HepG2 (cell line): Measurements from ENCODE around the gene NAIF1. TPM values are rescaled to one million over a fixed set of nuclear protein-coding genes. Genes with fewer than 3 reads are reported as not detected.
A peak's percentile ranks its signal among the peaks of the same experiment; 100 is the strongest.

Experiments
- ELF3 ChIP-seq: IDR thresholded peaks from 2 replicates; pipeline ENCODE4 v1.6.1; 2016; ENCODE audit warnings: missing genetic modification reagents, missing compliant biosample characterization
- GATA4 ChIP-seq: sonication (generic); IDR thresholded peaks from 2 replicates; pipeline ENCODE4 v1.6.1; 2016; ENCODE audit warnings: antibody characterized with exemption, low read depth, borderline replicate concordance
- HDAC6 ChIP-seq: fragments of 200-600 bp; sonication (generic); IDR thresholded peaks from 2 replicates; pipeline ENCODE4 v1.7.0; 2017; ENCODE audit warnings: mild to moderate bottlenecking, antibody characterized with exemption, low read length, low read depth
- HMG20B ChIP-seq: conservative IDR thresholded peaks from 2 replicates; pipeline ENCODE4 v1.6.1; 2016; ENCODE audit warnings: missing genetic modification reagents, missing compliant biosample characterization
- HMGA1 ChIP-seq: sonication (generic); formaldehyde crosslinking; conservative IDR thresholded peaks from 2 replicates; pipeline ENCODE4 v1.4.0; 2020; ENCODE audit warnings: missing genetic modification reagents
- ISL2 ChIP-seq: sonication (generic); formaldehyde crosslinking; IDR thresholded peaks from 2 replicates; pipeline ENCODE4 v1.5.0; 2020; ENCODE audit warnings: missing genetic modification reagents
- KLF12 ChIP-seq: sonication (generic); formaldehyde crosslinking; IDR thresholded peaks from 2 replicates; pipeline ENCODE4 v1.4.0; 2020; ENCODE audit warnings: missing genetic modification reagents, borderline replicate concordance
- RFX3 ChIP-seq: IDR thresholded peaks from 2 replicates; pipeline ENCODE4 v1.6.1; 2016; ENCODE audit warnings: missing biosample characterization, missing genetic modification reagents
- SP140L ChIP-seq: sonication (generic); formaldehyde crosslinking; IDR thresholded peaks from 2 replicates; pipeline ENCODE4 v1.4.0; 2020; ENCODE audit warnings: missing genetic modification reagents, borderline replicate concordance
- ZBTB7B ChIP-seq: sonication (generic); formaldehyde crosslinking; IDR thresholded peaks from 2 replicates; pipeline ENCODE4 v1.4.0; 2020; ENCODE audit warnings: missing genetic modification reagents
- ZFP82 ChIP-seq: sonication (generic); formaldehyde crosslinking; IDR thresholded peaks from 2 replicates; pipeline ENCODE4 v1.5.1; 2020; ENCODE audit warnings: mild to moderate bottlenecking, missing genetic modification reagents, borderline replicate concordance
- ZIK1 ChIP-seq: sonication (generic); formaldehyde crosslinking; IDR thresholded peaks from 2 replicates; pipeline ENCODE4 v1.5.0; 2020; ENCODE audit warnings: mild to moderate bottlenecking, low read depth, missing genetic modification reagents, borderline replicate concordance
- ZNF326 ChIP-seq: sonication (generic); formaldehyde crosslinking; IDR thresholded peaks from 2 replicates; pipeline ENCODE4 v1.4.0; 2020; ENCODE audit warnings: missing genetic modification reagents, borderline replicate concordance
- ZNF496 ChIP-seq: sonication (generic); formaldehyde crosslinking; IDR thresholded peaks from 2 replicates; pipeline ENCODE4 v1.8.1; 2023; ENCODE audit warnings: mild to moderate bottlenecking, moderate library complexity, missing genetic modification reagents; ENCODE audit not compliant: insufficient replicate concordance
- ZNF510 ChIP-seq: sonication (generic); formaldehyde crosslinking; IDR thresholded peaks from 2 replicates; pipeline ENCODE4 v1.4.0; 2020; ENCODE audit warnings: low read depth, mild to moderate bottlenecking, missing genetic modification reagents
- ZNF629 ChIP-seq: sonication (generic); formaldehyde crosslinking; conservative IDR thresholded peaks from 2 replicates; pipeline ENCODE4 v1.5.0; 2020; ENCODE audit warnings: missing genetic modification reagents
- ZNF768 ChIP-seq: sonication (generic); formaldehyde crosslinking; IDR thresholded peaks from 2 replicates; pipeline ENCODE4 v1.4.0; 2020; ENCODE audit warnings: missing genetic modification reagents
- polyA plus RNA-seq, 8 experiments: library from polyadenylated mRNA; depleted of rRNA in 3 of 8; stranded (reverse) in 7 of 8; unstranded in 1 of 8; fragments of >200 nt; fragmentation: Illumina TruSeq in 4 of 8; extraction: Trizol in 4 of 8; gene quantifications; 2 replicates each; pipeline versions ENCODE4 v1.2.1 to v1.2.3, GENCODE V29; 2011 to 2016; ENCODE audit warnings: low read depth in 4 of 8, missing spikeins in 1 of 8, mixed read lengths in 1 of 8; ENCODE audit not compliant: insufficient read depth in 1 of 8
- total RNA-seq, 5 experiments: library from RNA; depleted of rRNA; stranded (reverse); fragments of >200 nt; fragmentation: Illumina TruSeq; extraction: Trizol; gene quantifications; 2 replicates each; pipeline ENCODE4 v1.2.3, GENCODE V29; 2016; ENCODE audit warnings: low read depth in 1 of 5
- TF ChIP-seq, protein P1 (sequence below): IDR thresholded peaks from 2 replicates; pipeline ENCODE4 v1.6.1; 2016
- TF ChIP-seq, protein P2 (sequence below): sonication (generic); formaldehyde crosslinking; IDR thresholded peaks from 2 replicates; pipeline ENCODE4 v1.5.0; 2020; ENCODE audit warnings: mild to moderate bottlenecking, low read depth, missing genetic modification reagents, borderline replicate concordance
- TF ChIP-seq, protein P3 (sequence below): sonication (generic); formaldehyde crosslinking; IDR thresholded peaks from 2 replicates; pipeline ENCODE4 v1.5.0; 2020; ENCODE audit warnings: mild to moderate bottlenecking, missing genetic modification reagents, borderline replicate concordance
- TF ChIP-seq, protein P4 (sequence below): IDR thresholded peaks from 2 replicates; pipeline ENCODE4 v1.6.1; 2016; ENCODE audit warnings: missing genetic modification reagents, missing compliant biosample characterization

The NAIF1 gene
- total and polyA plus RNA-seq, 2 of the 13 experiments (the other 11 are each of a cell fraction or from before 2014, with no cell fraction given), result 6.0 to 6.9 TPM

DNA sequence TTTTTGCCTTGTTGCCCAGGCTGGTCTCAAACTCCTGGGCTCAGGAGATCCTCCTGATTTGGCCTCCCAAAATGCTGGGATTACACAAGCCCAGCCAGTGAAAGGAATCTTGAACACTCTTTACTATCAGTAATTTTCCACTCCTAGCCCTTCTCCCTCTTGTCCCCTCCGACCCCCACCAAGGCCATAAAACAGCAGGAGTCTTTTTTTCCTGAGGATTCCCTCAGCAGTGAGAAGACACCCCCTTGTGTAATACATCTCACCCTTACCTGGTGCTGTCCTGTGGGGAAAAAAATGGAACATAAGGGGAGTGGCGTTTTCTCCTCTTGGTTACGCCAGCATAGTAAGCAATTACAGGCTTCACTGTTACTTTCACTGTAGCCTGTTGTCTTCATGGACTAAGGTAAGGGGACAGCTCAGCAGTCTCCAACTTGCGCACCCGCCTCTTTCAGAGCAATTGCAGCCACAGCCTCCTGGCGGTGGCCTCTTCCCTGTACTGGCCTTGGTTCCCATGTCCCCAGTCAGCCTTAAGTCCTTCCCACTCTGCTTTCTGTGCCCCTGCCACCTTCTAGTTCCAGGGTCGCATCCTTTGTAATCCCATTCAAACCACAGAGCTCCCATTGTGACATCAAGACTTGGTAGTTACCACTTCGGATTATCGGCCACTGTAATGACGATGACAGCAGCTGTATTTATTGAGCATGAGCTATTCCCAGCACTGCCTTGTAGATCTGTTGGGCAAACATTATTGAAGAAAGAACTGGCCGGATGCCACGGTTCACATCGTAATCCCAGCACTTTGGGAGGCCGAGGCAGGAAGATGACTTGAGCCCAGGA is 10.0 kb downstream of the NAIF1 start (continued):
- TF ChIP-seq ZNF496 (CRISPR knock-in tag), result no peak
- TF ChIP-seq HMG20B, result no peak
- TF ChIP-seq, protein P1, sequence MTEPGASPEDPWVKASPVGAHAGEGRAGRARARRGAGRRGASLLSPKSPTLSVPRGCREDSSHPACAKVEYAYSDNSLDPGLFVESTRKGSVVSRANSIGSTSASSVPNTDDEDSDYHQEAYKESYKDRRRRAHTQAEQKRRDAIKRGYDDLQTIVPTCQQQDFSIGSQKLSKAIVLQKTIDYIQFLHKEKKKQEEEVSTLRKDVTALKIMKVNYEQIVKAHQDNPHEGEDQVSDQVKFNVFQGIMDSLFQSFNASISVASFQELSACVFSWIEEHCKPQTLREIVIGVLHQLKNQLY (CRISPR knock-in tag), result no peak
- TF ChIP-seq, protein P2, sequence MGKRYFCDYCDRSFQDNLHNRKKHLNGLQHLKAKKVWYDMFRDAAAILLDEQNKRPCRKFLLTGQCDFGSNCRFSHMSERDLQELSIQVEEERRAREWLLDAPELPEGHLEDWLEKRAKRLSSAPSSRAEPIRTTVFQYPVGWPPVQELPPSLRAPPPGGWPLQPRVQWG (CRISPR knock-in tag), result no peak
- no peak for TF ChIP-seq RFX3 (CRISPR knock-in tag)
- TF ChIP-seq SP140L (CRISPR knock-in tag), result no peak
- TF ChIP-seq ZFP82, result no peak
- TF ChIP-seq ZNF326 (CRISPR knock-in tag), result no peak
- no peak for TF ChIP-seq GATA4
- TF ChIP-seq ELF3 (CRISPR knock-in tag), result 0 out of 2 replicates have a peak, but pooled peaks have one; percentile 10
- no peak for TF ChIP-seq HDAC6
- TF ChIP-seq ZNF629, result no peak
- no peak for TF ChIP-seq ZIK1 (CRISPR knock-in tag)
- TF ChIP-seq, protein P3, sequence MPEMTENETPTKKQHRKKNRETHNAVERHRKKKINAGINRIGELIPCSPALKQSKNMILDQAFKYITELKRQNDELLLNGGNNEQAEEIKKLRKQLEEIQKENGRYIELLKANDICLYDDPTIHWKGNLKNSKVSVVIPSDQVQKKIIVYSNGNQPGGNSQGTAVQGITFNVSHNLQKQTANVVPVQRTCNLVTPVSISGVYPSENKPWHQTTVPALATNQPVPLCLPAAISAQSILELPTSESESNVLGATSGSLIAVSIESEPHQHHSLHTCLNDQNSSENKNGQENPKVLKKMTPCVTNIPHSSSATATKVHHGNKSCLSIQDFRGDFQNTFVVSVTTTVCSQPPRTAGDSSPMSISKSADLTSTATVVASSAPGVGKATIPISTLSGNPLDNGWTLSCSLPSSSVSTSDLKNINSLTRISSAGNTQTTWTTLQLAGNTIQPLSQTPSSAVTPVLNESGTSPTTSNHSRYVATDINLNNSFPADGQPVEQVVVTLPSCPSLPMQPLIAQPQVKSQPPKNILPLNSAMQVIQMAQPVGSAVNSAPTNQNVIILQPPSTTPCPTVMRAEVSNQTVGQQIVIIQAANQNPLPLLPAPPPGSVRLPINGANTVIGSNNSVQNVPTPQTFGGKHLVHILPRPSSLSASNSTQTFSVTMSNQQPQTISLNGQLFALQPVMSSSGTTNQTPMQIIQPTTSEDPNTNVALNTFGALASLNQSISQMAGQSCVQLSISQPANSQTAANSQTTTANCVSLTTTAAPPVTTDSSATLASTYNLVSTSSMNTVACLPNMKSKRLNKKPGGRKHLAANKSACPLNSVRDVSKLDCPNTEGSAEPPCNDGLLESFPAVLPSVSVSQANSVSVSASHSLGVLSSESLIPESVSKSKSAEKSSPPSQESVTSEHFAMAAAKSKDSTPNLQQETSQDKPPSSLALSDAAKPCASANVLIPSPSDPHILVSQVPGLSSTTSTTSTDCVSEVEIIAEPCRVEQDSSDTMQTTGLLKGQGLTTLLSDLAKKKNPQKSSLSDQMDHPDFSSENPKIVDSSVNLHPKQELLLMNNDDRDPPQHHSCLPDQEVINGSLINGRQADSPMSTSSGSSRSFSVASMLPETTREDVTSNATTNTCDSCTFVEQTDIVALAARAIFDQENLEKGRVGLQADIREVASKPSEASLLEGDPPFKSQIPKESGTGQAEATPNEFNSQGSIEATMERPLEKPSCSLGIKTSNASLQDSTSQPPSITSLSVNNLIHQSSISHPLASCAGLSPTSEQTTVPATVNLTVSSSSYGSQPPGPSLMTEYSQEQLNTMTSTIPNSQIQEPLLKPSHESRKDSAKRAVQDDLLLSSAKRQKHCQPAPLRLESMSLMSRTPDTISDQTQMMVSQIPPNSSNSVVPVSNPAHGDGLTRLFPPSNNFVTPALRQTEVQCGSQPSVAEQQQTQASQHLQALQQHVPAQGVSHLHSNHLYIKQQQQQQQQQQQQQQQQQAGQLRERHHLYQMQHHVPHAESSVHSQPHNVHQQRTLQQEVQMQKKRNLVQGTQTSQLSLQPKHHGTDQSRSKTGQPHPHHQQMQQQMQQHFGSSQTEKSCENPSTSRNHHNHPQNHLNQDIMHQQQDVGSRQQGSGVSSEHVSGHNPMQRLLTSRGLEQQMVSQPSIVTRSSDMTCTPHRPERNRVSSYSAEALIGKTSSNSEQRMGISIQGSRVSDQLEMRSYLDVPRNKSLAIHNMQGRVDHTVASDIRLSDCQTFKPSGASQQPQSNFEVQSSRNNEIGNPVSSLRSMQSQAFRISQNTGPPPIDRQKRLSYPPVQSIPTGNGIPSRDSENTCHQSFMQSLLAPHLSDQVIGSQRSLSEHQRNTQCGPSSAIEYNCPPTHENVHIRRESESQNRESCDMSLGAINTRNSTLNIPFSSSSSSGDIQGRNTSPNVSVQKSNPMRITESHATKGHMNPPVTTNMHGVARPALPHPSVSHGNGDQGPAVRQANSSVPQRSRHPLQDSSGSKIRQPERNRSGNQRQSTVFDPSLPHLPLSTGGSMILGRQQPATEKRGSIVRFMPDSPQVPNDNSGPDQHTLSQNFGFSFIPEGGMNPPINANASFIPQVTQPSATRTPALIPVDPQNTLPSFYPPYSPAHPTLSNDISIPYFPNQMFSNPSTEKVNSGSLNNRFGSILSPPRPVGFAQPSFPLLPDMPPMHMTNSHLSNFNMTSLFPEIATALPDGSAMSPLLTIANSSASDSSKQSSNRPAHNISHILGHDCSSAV, result no peak
- no peak for TF ChIP-seq ZBTB7B (CRISPR knock-in tag)
- peak; percentile 46; the same call in 1 of the 2 replicates for TF ChIP-seq ISL2 (CRISPR knock-in tag)
- no peak for TF ChIP-seq HMGA1 (CRISPR knock-in tag)
- TF ChIP-seq ZNF510 (CRISPR knock-in tag), result no peak
- TF ChIP-seq ZNF768 (CRISPR knock-in tag), result no peak
- TF ChIP-seq, protein P4, sequence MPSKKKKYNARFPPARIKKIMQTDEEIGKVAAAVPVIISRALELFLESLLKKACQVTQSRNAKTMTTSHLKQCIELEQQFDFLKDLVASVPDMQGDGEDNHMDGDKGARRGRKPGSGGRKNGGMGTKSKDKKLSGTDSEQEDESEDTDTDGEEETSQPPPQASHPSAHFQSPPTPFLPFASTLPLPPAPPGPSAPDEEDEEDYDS (CRISPR knock-in tag), result no peak
- TF ChIP-seq KLF12, result no peak
